ENCODE data around the gene WHAMM.

- no peak for TF ChIP-seq BCL3 (IDR thresholded peaks at IDR 0.05)
- no peak for TF ChIP-seq POLR2A (IDR thresholded peaks at IDR 0.05; ENCODE audit: low read length)
- no peak for TF ChIP-seq CTCF (IDR thresholded peaks at IDR 0.05)
- no peak for TF ChIP-seq NFE2L2 (conservative IDR thresholded peaks at IDR 0.05; ENCODE audit: low read length)
- TF ChIP-seq USF2 (IDR thresholded peaks at IDR 0.05) = no peak
Measured at GRCh38 chr15:82803793-82804574, 5.4 kb upstream of the WHAMM start.
